ENCODE results near the gene FOXD1.

Gene FOXD1

GRCh38 chr5:73448463-73449136 is at the start of gene FOXD1:
FOXD1 (minus strand) TSS chr5:73448777; CDS start chr5:73448362, 415 bp downstream.
- Histone ChIP-seq H3K27ac (ENCODE audit: low read depth, low read length) (no peak within 1 kb of the TSS), H3K9ac (ENCODE audit: low read depth in 1 of 2, low read length in 2 of 2) (peak within 1 kb of the TSS in 1 of 2 donors; percentile 51), H3K36me3 (ENCODE audit: control insufficient read depth in 1 of 2, insufficient read depth in 2 of 2, low read length in 2 of 2) (no peaks in the 10 kb centered on the region), H3K4me3 (ENCODE audit: low read depth in 1 of 2, low read length in 2 of 2) (peak within 1 kb of the TSS; percentile 54 to 68), H3K4me1 (ENCODE audit: control insufficient read depth in 1 of 2, insufficient read depth in 2 of 2, low read length in 2 of 2) (peaks cover 4 to 14% of the 10 kb centered on the region in 2 donors), H3K9me3 (ENCODE audit: control insufficient read depth in 1 of 2, low read length in 2 of 2) (no peaks in the 10 kb centered on the region), H3K27me3 (ENCODE audit: control insufficient read depth in 1 of 2, insufficient read depth in 2 of 2, low read length in 2 of 2) (peaks cover 82% of the 10 kb centered on the region in 2 donors)

GRCh38 chr5:73497497-73498056 is 49.0 kb upstream of the FOXD1 start:
- peak overlapping the region; percentile 96 for H3K4me3 ChIP-seq (ENCODE audit: low read depth in 1 of 2, low read length in 2 of 2)
- peak overlapping the region; percentile 95 for H3K27ac ChIP-seq (ENCODE audit: low read depth, low read length)
- H3K27me3 ChIP-seq (ENCODE audit: control insufficient read depth in 1 of 2, insufficient read depth in 2 of 2, low read length in 2 of 2): no peaks in the 10 kb centered on the region
- H3K9me3 ChIP-seq (ENCODE audit: control insufficient read depth in 1 of 2, low read length in 2 of 2): no peaks in the 10 kb centered on the region
- H3K9ac ChIP-seq (ENCODE audit: low read depth in 1 of 2, low read length in 2 of 2): peak overlapping the region; percentile 93 to 99
- peaks cover 5 to 13% of the 10 kb centered on the region in 2 donors for H3K36me3 ChIP-seq (ENCODE audit: control insufficient read depth in 1 of 2, insufficient read depth in 2 of 2, low read length in 2 of 2)
- peaks cover 27 to 30% of the 10 kb centered on the region in 2 donors for H3K4me1 ChIP-seq (ENCODE audit: control insufficient read depth in 1 of 2, insufficient read depth in 2 of 2, low read length in 2 of 2)

- Histone ChIP-seq H3K36me3 (ENCODE audit: control insufficient read depth in 1 of 2, insufficient read depth in 2 of 2, low read length in 2 of 2) (peaks cover 5 to 8% of the 10 kb centered on the region in 2 donors), H3K27me3 (ENCODE audit: control insufficient read depth in 1 of 2, insufficient read depth in 2 of 2, low read length in 2 of 2) (no peaks in the 10 kb centered on the region), H3K4me3 (ENCODE audit: low read depth in 1 of 2, low read length in 2 of 2) (peak overlapping the region in 1 of 2 donors; percentile 96), H3K4me1 (ENCODE audit: control insufficient read depth in 1 of 2, insufficient read depth in 2 of 2, low read length in 2 of 2) (peaks cover 27 to 30% of the 10 kb centered on the region in 2 donors), H3K9ac (ENCODE audit: low read depth in 1 of 2, low read length in 2 of 2) (no peak overlapping the region), H3K9me3 (ENCODE audit: control insufficient read depth in 1 of 2, low read length in 2 of 2) (no peaks in the 10 kb centered on the region), H3K27ac (ENCODE audit: low read depth, low read length) (no peak overlapping the region)
Measured at GRCh38 chr5:73496984-73497457, 48.4 kb upstream of the FOXD1 start.

- Histone ChIP-seq H3K27me3 (ENCODE audit: control insufficient read depth in 1 of 2, insufficient read depth in 2 of 2, low read length in 2 of 2) (no peaks in the 10 kb centered on the region), H3K36me3 (ENCODE audit: control insufficient read depth in 1 of 2, insufficient read depth in 2 of 2, low read length in 2 of 2) (no peaks in the 10 kb centered on the region), H3K4me1 (ENCODE audit: control insufficient read depth in 1 of 2, insufficient read depth in 2 of 2, low read length in 2 of 2) (peaks cover 21 to 30% of the 10 kb centered on the region in 2 donors), H3K9me3 (ENCODE audit: control insufficient read depth in 1 of 2, low read length in 2 of 2) (no peaks in the 10 kb centered on the region), H3K27ac (ENCODE audit: low read depth, low read length) (no peak overlapping the region), H3K4me3 (ENCODE audit: low read depth in 1 of 2, low read length in 2 of 2) (no peak overlapping the region), H3K9ac (ENCODE audit: low read depth in 1 of 2, low read length in 2 of 2) (no peak overlapping the region)
Measured at GRCh38 chr5:73495772-73496335, 47.3 kb upstream of the FOXD1 start.

DNA sequence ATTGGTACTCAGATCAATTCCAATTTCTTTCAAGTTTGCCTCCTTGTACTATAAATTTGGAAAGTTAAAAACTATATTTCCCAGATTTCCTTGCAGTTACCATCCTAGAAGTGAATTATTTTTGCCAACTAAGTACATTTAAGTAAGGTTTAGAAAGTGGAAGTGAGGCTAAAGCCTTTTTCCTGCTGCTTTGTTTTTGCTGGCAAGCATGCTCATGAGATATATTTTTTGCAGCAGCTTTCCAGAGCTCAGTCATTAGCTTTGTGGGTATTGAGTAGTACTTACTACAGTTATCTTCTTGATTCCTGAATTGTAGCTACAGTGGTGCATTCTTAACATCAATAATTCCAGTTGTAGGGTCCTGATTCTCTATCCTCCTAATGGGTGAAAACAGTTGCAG is 46.1 kb upstream of the FOXD1 start:
- Histone ChIP-seq H3K4me3 (ENCODE audit: low read depth in 1 of 2, low read length in 2 of 2) (no peak overlapping the region), H3K9ac (ENCODE audit: low read depth in 1 of 2, low read length in 2 of 2) (no peak overlapping the region), H3K27ac (ENCODE audit: low read depth, low read length) (no peak overlapping the region), H3K9me3 (ENCODE audit: control insufficient read depth in 1 of 2, low read length in 2 of 2) (no peaks in the 10 kb centered on the region), H3K4me1 (ENCODE audit: control insufficient read depth in 1 of 2, insufficient read depth in 2 of 2, low read length in 2 of 2) (peaks cover 14 to 21% of the 10 kb centered on the region in 2 donors), H3K36me3 (ENCODE audit: control insufficient read depth in 1 of 2, insufficient read depth in 2 of 2, low read length in 2 of 2) (no peaks in the 10 kb centered on the region), H3K27me3 (ENCODE audit: control insufficient read depth in 1 of 2, insufficient read depth in 2 of 2, low read length in 2 of 2) (no peaks in the 10 kb centered on the region)

DNA sequence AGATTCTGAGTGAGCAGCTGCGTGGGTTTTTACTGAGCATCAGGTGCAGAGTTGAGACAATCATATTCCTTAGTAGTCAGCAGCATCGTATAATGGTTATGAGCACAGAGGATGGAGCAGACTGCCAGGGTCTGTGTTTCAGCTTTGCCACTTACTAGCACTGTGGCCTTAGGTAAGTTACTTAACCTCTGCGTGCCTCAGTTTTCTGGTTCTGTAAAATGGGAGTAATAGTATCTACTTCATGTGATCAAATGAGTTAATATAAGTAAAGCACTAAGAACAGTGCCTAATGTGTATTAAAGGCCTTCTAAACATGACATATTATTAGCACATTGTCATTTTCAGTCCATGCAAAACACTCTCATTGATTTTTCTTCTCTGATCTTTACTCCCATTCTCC is 44.8 kb upstream of the FOXD1 start:
- Histone ChIP-seq H3K27ac (ENCODE audit: low read depth, low read length) (no peak overlapping the region), H3K27me3 (ENCODE audit: control insufficient read depth in 1 of 2, insufficient read depth in 2 of 2, low read length in 2 of 2) (peaks cover 0 to 3% of the 10 kb centered on the region in 2 donors), H3K9ac (ENCODE audit: low read depth in 1 of 2, low read length in 2 of 2) (no peak overlapping the region), H3K4me1 (ENCODE audit: control insufficient read depth in 1 of 2, insufficient read depth in 2 of 2, low read length in 2 of 2) (peaks cover 7 to 15% of the 10 kb centered on the region in 2 donors), H3K36me3 (ENCODE audit: control insufficient read depth in 1 of 2, insufficient read depth in 2 of 2, low read length in 2 of 2) (no peaks in the 10 kb centered on the region), H3K4me3 (ENCODE audit: low read depth in 1 of 2, low read length in 2 of 2) (no peak overlapping the region), H3K9me3 (ENCODE audit: control insufficient read depth in 1 of 2, low read length in 2 of 2) (no peaks in the 10 kb centered on the region)

- no peaks in the 10 kb centered on the region for H3K36me3 ChIP-seq (ENCODE audit: control insufficient read depth in 1 of 2, insufficient read depth in 2 of 2, low read length in 2 of 2)
- no peaks in the 10 kb centered on the region for H3K9me3 ChIP-seq (ENCODE audit: control insufficient read depth in 1 of 2, low read length in 2 of 2)
- H3K4me3 ChIP-seq (ENCODE audit: low read depth in 1 of 2, low read length in 2 of 2): no peak overlapping the region
- peaks cover 0 to 3% of the 10 kb centered on the region in 2 donors for H3K4me1 ChIP-seq (ENCODE audit: control insufficient read depth in 1 of 2, insufficient read depth in 2 of 2, low read length in 2 of 2)
- peaks cover 0 to 3% of the 10 kb centered on the region in 2 donors for H3K27me3 ChIP-seq (ENCODE audit: control insufficient read depth in 1 of 2, insufficient read depth in 2 of 2, low read length in 2 of 2)
- no peak overlapping the region for H3K9ac ChIP-seq (ENCODE audit: low read depth in 1 of 2, low read length in 2 of 2)
- H3K27ac ChIP-seq (ENCODE audit: low read depth, low read length): no peak overlapping the region
Measured at GRCh38 chr5:73491155-73491554, 42.6 kb upstream of the FOXD1 start.

- H3K36me3 ChIP-seq (ENCODE audit: control insufficient read depth in 1 of 2, insufficient read depth in 2 of 2, low read length in 2 of 2): no peaks in the 10 kb centered on the region
- H3K4me3 ChIP-seq (ENCODE audit: low read depth in 1 of 2, low read length in 2 of 2): no peak overlapping the region
- peaks cover 0 to 3% of the 10 kb centered on the region in 2 donors for H3K27me3 ChIP-seq (ENCODE audit: control insufficient read depth in 1 of 2, insufficient read depth in 2 of 2, low read length in 2 of 2)
- no peak overlapping the region for H3K9ac ChIP-seq (ENCODE audit: low read depth in 1 of 2, low read length in 2 of 2)
- no peaks in the 10 kb centered on the region for H3K4me1 ChIP-seq (ENCODE audit: control insufficient read depth in 1 of 2, insufficient read depth in 2 of 2, low read length in 2 of 2)
- H3K9me3 ChIP-seq (ENCODE audit: control insufficient read depth in 1 of 2, low read length in 2 of 2): no peaks in the 10 kb centered on the region
- no peak overlapping the region for H3K27ac ChIP-seq (ENCODE audit: low read depth, low read length)
Measured at GRCh38 chr5:73490088-73490487, 41.5 kb upstream of the FOXD1 start.

DNA sequence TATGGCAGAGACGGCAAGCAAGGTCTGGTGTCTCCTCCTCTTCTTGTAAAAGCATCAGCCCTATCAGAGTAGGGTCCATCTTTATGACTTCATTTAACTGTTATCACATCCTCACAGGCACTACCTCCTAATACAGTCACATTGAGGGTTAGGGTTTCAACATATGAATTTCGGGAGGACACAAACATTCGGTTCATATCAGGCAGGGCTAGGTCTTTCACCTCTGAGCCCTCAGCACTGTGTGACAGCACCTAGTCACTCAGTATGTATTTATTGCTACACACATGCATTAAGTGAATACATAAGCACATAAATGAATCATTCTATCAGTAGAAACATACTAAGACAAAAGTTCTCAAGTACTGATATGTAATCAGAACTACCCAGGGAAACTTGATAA is 40.2 kb upstream of the FOXD1 start:
- no peak overlapping the region for H3K4me3 ChIP-seq (ENCODE audit: low read depth in 1 of 2, low read length in 2 of 2)
- H3K9ac ChIP-seq (ENCODE audit: low read depth in 1 of 2, low read length in 2 of 2): no peak overlapping the region
- H3K9me3 ChIP-seq (ENCODE audit: control insufficient read depth in 1 of 2, low read length in 2 of 2): no peaks in the 10 kb centered on the region

DNA sequence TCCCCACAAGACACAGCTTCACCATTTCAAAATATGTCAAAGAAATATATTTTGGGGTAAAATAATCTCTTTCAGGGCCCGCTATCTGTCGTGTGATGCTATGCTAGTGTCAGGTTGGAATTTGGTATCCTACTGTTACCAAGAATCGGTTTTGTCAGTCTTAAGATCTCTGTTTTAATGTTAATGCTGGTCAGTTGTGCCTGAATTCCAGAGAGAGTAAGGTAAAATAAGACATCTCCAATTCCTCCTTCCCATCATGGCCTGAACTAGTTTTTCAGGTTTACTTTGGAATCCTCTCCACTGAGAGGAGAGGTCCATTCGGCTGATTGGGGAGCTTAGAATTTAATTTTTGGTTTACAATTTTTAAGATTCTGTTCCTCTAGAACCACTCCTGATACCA is 39.2 kb upstream of the FOXD1 start:
- no peak overlapping the region for H3K9ac ChIP-seq (ENCODE audit: low read depth in 1 of 2, low read length in 2 of 2)
- peaks cover 0 to 3% of the 10 kb centered on the region in 2 donors for H3K27me3 ChIP-seq (ENCODE audit: control insufficient read depth in 1 of 2, insufficient read depth in 2 of 2, low read length in 2 of 2)
- no peak overlapping the region for H3K27ac ChIP-seq (ENCODE audit: low read depth, low read length)
- no peaks in the 10 kb centered on the region for H3K4me1 ChIP-seq (ENCODE audit: control insufficient read depth in 1 of 2, insufficient read depth in 2 of 2, low read length in 2 of 2)
- no peak overlapping the region for H3K4me3 ChIP-seq (ENCODE audit: low read depth in 1 of 2, low read length in 2 of 2)
- H3K36me3 ChIP-seq (ENCODE audit: control insufficient read depth in 1 of 2, insufficient read depth in 2 of 2, low read length in 2 of 2): no peaks in the 10 kb centered on the region
- no peaks in the 10 kb centered on the region for H3K9me3 ChIP-seq (ENCODE audit: control insufficient read depth in 1 of 2, low read length in 2 of 2)

More for the DNA sequence above, 40.2 kb upstream of the FOXD1 start:
- H3K4me1 ChIP-seq (ENCODE audit: control insufficient read depth in 1 of 2, insufficient read depth in 2 of 2, low read length in 2 of 2): no peaks in the 10 kb centered on the region
- no peak overlapping the region for H3K27ac ChIP-seq (ENCODE audit: low read depth, low read length)
- H3K27me3 ChIP-seq (ENCODE audit: control insufficient read depth in 1 of 2, insufficient read depth in 2 of 2, low read length in 2 of 2): peaks cover 0 to 3% of the 10 kb centered on the region in 2 donors
- H3K36me3 ChIP-seq (ENCODE audit: control insufficient read depth in 1 of 2, insufficient read depth in 2 of 2, low read length in 2 of 2): no peaks in the 10 kb centered on the region
